HTR-8/SVneo (cell line): Measurements from ENCODE around the gene APBA2.

Experiments
- DNase-seq: peaks from one replicate; pipeline ENCODE4 v3.0.0; 2011; ENCODE audit warnings: low spot score, mixed read lengths; ENCODE audit not compliant: insufficient read length
- FAIRE-seq: peaks from 2 replicates; lab custom pipeline; 2011; peaks lifted over from hg19 to GRCh38; lab: Jason Lieb, UNC

The APBA2 gene

DNA sequence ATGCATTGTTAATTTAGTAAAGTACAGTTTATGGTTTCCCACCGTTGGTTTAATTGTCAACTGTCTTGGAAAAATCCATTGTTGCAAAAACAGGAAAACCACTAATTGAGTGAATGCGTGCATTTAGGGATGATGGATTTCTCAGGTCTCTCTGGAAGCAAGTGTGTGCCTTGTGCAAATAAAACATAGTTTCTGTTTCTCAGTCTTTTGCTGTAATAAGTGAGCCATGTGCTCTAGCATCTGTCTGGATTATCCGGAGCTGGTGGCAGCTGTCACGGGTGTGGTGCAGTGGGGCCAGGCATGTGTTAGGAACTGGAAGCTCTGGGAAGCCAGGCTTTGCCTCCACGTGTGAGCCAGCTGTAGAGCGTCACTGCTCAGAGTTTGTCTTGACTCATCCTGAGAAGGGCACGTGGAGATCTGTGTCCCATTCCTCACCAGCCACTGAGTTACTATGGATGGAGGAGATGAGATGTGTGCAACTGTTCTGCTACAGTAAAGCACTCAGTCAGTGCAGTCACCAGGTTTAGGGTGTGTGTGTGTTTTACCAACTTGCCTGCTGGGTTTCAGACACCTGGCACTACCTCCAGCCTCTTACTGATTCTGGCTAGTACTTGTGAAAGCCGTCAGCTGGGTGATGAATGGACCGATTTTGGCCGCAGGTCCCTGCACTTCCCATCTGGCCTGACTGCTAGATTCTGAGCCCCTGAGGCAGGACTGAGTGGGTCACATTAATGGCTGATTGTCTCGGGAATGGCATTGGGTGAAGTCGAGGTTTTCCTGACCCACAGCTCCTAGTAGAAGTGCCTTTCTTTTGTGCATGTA, 7.2 kb downstream of the APBA2 start:
- DNase-seq (no peak), FAIRE-seq (peak; percentile 52)

DNA sequence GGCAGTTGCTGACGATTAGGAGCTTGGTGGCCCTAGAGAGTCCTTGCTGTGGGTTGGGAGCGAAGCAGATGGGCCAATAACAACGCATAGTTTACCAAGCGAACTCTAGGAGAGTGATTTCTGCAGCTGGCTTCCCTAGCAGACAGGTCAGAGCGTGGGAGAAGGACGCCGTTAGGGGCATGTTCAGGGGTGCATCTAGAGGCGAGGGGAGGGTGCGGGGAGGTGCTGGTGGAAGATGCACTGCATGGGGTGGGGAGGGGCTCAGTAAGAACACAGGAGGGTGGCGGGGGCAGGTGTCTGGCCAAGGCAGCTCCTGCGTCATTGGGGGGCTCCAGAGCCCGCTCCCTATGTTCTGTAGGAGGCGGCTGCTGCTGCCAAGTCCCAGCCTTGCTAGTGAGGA, 8.9 kb downstream of the APBA2 start:
- no peak for FAIRE-seq
- no peak for DNase-seq

DNA sequence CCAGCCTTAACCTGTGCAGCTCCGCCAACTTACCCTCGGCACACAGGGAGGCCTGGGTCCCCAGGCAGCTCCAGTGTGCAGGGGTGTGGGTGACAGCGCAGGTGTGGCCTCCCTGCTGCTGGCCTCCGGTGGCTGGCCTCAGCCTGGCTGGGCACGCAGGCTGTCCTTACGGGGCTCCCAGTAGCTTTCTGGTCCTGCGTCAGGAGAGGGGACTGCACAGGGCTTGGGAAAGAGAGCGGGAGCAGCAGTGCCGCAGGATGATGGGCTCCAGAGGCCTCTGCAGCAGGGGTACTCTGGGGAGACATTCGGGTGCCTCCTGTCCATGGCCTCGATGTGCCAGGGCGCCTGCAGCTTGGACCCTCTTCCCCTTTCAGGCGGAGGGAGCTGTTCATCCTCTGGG, 9.4 kb downstream of the APBA2 start:
- FAIRE-seq (no peak), DNase-seq (no peak)

DNA sequence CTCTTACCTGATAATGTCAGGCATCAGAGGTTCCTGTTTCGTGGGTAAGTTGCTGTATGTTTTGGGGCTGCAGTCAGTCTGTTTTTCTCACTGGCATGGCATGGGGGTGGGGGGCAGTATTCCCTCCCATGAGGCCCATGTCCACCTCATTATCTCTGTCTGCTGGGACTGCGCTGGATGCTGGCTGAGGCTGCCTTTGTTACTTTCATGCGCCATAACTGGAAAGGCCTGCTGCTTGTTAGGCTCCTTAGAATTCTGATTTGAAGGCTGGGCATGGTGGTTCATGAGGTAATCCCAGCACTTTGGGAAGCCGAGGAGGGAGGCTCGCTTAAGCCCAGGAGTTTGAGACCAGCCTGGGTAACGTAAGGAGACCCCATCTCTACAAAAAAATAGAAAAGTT, 9.8 kb downstream of the APBA2 start:
- FAIRE-seq (no peak), DNase-seq (no peak)

DNA sequence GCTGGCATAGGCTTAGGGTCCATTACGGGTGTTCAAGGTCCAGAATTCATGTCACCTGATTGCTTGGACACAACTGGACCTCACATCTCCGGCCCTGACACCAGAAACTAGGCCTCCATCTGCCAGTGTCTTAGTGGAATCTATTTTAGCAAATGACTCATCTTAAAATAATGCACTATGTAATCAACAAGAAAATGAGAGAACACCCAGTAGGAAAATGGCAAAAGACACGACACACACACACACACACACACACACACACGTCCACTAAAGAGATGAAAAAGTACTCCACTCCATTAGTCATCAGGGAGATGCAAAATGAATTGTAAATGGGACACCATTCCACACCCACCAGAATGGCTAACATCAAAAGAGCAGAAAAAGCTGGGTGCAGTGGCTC, 11.2 kb downstream of the APBA2 start:
- peak; percentile 47 for DNase-seq
- FAIRE-seq, result peak; percentile 13

DNA sequence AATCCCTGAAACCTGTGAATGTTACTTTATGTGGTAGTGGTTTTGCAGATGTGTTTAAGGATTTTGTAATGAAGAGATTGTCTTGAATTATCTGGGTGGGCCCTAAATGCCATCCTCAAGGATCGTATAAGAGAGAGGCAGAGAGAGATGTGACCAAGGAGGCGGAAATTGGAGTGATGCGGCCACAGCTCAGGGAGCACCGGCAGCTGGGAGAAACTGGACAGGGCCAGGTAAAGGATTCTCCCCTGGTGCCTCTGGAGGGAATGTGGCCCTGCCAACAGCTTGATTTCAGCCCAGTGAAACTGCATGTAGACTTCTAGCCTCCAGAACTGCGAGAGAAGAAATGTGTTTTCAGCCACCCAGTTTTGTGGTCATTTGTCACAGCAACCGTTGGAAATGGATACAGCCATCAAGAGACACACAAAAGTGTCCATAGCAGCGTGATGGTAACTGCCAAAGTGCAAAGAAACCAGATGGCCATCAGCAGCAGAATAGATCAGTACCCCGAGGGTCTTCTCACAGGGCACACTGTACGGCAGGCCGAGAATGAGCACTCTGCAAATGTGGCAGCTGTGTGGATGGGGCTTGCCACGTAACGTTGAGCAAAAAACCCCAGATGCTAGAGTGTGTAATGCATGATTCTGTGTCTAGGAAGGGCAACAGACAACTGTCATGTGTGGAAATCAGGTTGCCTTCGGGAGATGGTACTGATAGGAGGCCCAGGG, 12.2 kb downstream of the APBA2 start:
- no peak for FAIRE-seq
- no peak for DNase-seq

DNA sequence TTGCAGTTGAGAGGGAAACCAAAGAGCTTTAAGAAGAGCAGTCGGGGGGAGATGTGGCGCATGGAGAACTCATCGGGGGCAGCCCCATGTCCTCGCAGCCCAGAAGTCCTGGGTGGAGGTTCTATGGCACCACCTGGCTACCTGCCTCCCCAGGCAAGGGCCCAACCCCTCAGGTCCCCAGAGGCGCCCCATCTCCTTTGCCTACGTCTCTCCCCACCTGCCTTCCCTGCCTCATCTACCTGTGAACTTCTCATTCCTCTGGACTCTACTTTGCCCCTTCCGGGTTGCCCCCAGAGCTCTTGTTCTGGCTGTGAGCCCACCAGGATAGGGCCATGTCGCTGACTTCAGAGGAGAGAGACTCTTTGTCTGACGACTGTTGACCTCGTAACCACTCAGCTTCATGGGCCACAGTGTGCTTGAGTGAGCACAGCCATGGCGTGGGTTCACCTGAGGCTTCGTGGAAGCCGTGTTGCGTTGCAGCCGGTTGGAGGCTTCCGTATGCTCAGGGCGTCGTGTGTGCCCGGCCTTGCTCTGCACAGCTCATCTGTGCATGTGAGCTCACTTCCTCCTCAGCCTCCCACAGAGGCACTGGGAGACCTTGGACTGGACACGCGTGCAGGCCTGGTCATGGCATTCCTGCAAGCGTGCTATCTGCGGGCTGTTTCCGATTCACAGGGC, 13.4 kb downstream of the APBA2 start:
- no peak for FAIRE-seq
- DNase-seq, result no peak

DNA sequence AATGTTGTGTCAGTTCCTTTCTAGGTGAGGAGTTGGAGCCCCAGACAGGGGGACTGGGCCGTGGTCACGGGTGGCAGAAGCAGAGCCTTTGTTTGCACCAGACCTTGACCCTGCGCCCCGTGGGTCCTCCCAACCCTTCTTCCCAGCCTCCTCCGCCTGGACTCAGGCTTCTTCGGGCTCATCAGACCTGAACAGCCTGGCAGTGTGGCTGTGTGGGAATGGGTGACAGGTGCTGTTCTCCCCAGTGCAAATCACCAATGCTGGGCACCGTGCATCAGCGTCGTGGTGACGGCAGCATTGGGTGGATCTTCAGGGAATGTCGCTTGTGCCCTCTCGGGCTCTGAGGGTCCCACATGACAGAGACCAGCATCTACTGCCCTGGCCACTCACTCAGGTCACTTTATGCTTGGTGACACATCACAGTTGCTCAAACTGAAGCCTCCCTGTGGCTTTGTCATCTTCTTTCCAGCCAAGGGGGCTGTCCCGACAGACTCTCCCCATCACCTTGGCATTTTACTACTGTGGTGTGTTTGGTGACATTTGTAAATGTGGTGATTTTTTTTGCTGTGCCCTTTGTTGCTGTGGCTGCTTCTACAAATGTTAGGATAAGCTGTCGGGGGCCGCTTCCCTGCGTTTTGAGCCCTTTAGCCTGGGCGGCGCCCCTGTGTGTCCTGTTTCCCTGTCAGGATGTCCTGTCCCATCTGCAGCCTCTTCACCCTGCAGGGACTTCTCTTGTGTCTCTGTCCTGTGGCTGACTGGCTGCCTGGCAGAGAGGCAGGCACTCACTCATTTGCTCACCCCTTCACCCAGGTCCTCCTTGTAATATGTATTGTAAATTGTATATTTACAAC, 14.5 kb downstream of the APBA2 start:
- no peak for FAIRE-seq
- DNase-seq, result no peak

DNA sequence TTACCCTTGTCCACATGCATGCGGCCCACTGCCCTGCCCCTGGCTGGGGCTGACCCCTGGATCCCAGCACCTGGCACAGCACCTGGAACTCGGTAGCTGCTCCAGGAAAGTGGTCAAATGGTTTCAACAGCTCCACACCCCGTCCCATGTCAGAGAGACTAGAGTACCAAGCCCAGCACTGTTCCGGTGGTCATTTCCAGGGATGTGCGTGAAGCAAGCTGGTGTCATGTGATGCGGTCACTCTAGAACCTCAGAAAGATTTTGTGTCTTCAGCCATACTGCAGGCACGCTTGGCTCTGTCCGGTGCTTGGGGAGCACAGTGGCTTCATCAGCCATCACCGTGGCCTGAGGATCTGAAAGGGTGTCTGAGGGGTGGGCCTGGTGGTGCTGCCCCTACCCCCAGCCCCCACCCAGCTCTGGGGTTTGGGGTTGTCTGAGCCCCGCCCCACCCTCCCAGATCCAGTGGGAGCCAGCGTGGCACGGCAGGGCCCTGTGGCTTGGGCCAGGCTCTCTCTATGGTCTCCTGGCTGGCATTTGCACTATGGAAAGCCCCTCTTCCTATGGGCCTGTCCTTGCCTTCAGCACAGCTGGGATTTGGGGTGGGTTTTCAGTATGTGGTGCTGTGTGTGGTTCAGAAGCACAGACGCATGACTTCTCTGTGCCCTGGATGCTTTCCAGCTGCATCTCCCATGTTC, 15.3 kb downstream of the APBA2 start:
- no peak for DNase-seq

DNA sequence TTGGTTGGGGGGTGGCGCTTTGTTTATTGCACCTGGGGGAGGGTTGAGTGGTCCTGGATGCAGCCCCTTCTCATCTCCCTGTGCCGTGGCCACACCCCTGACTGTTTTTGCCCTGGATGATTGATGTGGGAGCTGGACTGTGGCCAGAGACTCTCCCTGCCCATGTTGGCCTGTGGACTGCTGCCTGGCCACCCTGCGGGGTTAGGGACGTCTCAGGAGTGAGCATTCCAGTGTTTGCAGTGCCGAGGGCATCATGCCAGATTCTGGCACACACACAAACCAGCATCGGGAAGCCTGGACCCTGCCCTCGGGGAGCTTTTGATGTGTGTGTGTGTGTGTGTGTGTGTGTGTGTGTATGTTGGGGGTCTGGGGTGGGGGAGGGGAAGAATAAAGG, 15.8 kb downstream of the APBA2 start:
- DNase-seq (no peak), FAIRE-seq (no peak)

More for the DNA sequence above, 15.3 kb downstream of the APBA2 start:
- FAIRE-seq, result no peak

DNA sequence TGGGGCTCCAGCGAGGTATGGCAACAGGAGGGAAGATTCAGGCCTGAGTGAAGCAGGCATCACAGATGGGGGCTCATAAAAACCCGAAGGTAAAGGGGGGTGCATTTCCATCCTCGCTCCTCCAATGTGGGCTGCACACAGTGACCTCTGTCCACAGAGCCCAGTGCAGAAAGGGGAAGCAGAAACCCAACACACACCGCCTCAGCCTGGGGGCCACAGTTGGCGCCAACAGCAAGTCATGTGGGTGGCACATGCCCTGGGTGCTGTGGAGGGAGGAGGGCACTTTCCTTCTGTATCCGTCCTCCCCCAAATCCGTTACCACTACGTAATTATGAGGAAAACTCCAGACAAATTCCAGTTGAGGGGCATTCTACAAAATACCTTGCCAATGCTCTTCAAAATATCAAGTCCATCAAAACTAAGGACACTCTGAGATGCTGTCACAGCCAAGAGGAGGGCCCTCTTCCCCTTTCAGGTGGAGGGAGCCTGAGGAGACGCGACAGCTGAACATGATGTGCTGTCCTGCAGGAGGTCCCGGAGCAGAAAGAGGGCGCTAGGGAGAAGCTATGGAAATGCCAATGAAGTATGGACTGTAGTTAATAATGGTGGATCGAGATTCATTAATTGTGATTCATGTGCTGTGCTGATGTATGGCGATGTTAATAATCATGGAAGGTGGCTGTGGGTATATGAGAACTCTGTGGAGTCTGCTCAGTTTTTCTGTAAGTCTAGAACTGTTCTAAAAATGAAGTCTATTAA, 16.4 kb downstream of the APBA2 start:
- no peak for FAIRE-seq
- DNase-seq, result no peak

DNA sequence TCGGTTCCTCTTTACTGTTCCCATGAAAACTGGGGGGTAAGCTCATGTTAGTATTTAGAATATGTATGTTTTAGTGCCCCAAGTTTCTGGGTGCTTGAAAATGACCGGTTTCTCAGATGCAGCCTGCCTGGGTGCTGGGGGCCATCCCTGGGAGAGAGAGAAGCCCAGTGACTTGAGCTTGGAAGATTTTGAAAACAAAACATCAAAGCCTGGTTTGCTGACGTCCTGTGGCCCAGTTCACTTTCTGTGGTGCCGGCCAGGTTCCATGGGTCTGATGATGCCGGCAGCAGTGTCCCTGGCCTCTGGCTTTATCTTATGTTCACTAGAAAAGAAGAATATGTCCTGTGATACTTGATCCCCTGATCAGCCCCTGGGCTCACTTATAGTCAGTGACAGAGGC, 17.1 kb downstream of the APBA2 start:
- no peak for FAIRE-seq

DNA sequence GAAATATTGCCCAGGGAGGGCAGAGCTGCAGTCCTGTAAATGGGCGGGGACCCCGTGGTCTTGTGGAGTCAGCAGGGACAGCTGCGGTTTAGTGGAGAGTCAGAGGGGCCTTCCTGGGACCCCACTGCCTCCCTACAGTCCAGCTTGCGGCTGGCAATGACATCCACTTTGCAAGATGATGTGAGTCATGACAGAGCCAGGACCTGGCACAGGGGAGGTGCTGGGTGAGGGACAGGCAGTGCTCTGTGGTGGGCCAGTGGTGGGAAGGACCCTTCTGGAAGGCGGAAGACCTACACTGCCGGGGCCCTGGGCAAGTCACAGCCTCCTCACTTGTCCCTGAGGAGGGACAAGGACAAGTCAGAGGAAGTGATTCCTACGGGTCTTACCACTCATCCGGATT, 17.8 kb downstream of the APBA2 start:
- no peak for FAIRE-seq

More for the DNA sequence above, 17.1 kb downstream of the APBA2 start:
- DNase-seq, result no peak

DNA sequence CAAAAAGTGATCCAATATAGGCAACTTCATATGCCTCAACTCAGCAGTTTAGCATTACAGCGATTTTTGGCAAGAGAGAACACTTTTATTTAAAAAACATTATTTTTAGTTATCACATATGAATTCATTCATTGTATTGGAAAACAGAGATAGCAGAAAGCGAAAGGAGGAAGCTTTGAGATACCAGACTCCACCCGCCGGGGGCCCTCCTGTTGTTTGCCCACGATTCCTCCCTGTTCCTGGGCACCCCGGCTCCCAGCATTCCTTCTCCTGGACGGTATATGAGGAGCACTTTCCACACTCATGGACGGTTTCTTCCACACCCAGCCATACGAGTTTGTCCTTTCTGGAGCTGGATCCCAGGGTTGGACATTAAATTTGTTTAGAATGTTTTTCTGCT, 18.2 kb downstream of the APBA2 start:
- FAIRE-seq (no peak), DNase-seq (no peak)

More for the DNA sequence above, 17.8 kb downstream of the APBA2 start:
- DNase-seq, result no peak

DNA sequence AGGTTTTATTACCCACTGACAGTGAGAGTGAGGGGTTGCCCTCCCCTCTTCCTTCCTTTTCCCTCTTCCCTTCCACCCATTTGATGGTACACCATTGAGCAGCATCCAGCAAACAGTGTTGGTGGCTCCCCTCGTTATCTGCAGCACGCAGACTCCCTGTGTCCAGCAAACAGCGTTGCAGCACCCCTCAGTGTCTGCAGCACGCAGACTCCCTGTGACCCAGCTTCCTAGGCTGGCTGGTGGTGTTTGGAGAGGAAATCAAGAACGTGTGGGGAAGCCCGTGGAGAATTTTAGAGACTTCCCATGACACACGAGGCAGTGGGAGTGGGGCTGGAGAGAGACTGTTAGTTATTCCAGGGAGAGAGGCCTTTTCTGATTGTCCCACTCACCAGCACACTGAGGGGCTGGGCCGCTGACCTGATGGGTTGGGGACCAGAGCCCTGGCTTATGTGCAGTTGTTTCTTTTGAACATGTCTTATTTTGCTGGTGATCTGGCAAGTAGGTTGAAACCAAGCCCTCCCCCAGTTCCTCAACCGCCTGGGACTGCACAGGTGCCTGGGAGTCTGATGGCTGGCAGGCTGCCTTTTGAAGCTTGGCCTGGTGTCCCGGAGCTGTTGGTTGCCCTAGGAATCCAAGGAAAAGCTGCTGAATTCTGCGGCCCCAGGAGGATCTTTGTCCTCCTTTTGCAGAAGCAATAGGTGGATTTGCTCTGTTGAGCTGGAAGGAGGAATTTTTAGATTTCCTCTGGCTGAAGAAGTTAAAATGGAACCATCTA, 19.0 kb downstream of the APBA2 start:
- no peak for FAIRE-seq
- no peak for DNase-seq

DNA sequence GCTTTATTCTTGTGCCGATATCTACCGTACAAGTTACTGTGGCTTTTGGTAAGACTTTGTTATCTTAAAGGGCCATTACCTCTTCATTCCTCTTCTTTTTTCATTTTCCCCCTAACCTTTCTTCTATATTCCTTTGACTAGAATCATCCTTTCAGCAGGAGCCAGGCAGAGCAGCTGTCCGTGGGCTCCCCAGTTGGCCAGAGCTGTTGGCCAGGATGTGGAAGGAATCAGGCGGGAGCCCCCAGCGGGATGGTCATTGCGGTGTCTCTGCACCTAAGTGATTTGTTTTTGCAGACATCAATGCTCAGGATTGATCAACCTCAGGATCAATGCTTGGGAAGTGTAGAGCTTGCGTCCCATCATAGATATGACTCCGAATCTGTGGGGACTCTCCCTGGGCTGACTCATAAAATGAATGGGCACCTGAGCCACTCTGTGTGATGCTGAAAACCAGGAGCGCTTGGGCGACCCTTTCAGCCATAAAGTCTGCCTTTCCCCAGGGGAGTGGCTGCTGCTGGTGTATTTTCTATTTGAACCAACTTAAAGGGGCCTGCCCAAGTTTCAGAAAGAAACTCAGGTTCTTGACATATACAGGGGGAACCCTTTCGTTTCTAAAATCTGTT, 21.7 kb downstream of the APBA2 start:
- FAIRE-seq (no peak), DNase-seq (no peak)

DNA sequence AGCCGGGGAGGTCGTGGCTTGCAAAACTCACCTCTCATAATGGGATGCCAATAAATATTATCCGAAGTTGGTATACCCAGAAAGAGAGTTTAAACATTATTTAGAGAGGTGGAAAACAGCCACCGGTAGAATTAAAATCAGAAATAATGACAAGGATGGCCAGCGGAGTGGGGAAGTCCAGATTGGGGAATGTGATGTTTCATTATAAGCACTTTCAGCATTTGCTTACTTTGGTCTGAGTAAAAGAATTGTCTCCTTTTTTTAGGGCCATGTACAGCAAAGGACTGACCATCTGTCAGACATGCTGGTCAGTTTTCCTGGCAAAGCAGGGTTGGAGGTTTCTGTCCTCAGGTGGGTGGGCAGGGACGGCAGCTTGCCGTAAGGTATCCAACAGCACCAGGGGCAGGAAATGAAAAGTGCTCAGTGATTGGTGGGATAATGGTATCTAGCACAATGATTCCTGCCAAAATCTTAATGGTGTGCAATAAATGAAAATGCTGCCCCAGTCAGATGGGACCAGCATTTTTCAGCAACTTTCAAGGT, 24.3 kb downstream of the APBA2 start:
- no peak for DNase-seq
- FAIRE-seq, result no peak
